K562 (cell line): ENCODE data around the gene ZBTB46. TPM values are rescaled to one million over a fixed set of nuclear protein-coding genes. Genes with fewer than 3 reads are reported as not detected.

ENCODE experiments used
- ATAC-seq: fragments of 200-7000 bp; cut with Tn5 transposase; 3 replicates; pipeline ENCODE4 v1.9.1; 2020; ENCODE audit warnings: moderate library complexity
- BruUV-seq: library from RNA; stranded (reverse); fragments of 400-500 nt; replicated peaks from 2 replicates; lab custom pipeline; 2021; lab: Mats Ljungman, UMichigan
- CTCF ChIA-PET: fragments of 300-600 bp; formaldehyde crosslinking; extraction: SDS; loops from one replicate; lab custom pipeline; 2021; ENCODE audit warnings: low intra/inter-chr PET ratio; lab: Yijun Ruan, JAX
- POLR2A ChIA-PET: fragments of 300-600, 350-650 bp; sonication (Branson Sonifier 250); formaldehyde crosslinking; extraction: SDS; loops from one replicate; lab custom pipeline; 2021; ENCODE audit warnings: antibody characterized with exemption, inconsistent platforms; lab: Yijun Ruan, JAX
- DNase-seq, 4 experiments: peaks; one replicate each; pipeline versions ENCODE4 v3.0.0 to v3.0.0-alpha.2; 2011 to 2018; ENCODE audit warnings: low spot score in 3 of 4, mixed read lengths in 3 of 4; ENCODE audit errors: extremely low read depth in 1 of 4
- FAIRE-seq: peaks from 2 replicates; lab custom pipeline; 2011; peaks lifted over from hg19 to GRCh38; lab: Jason Lieb, UNC
- H2AFZ ChIP-seq: 2 replicates; pipeline ENCODE4 v1.6.0; 2011; ENCODE audit warnings: low read depth, low read length, control low read depth, inconsistent platforms
- H3K27ac ChIP-seq: fragments of 200-600 bp; 3 replicates; pipeline ENCODE4 v1.8.0; 2011; ENCODE audit warnings: low read depth, mild to moderate bottlenecking, control low read depth, inconsistent platforms, low read length, moderate library complexity, mixed read lengths; ENCODE audit errors: extremely low read depth
- H3K27me3 ChIP-seq, 2 experiments: fragments of 300-600 bp in 1 of 2; 2 replicates in 1 of 2; 3 replicates in 1 of 2; pipeline versions ENCODE4 v1.6.0 to v1.8.0; 2011; ENCODE audit warnings: inconsistent platforms in 2 of 2, low read length in 2 of 2, mild to moderate bottlenecking in 1 of 2, mixed read lengths in 1 of 2, moderate library complexity in 1 of 2; ENCODE audit not compliant: control insufficient read depth in 2 of 2, insufficient read depth in 2 of 2
- H3K36me3 ChIP-seq: fragments of 300-600 bp; 3 replicates; pipeline ENCODE4 v1.8.0; 2011; ENCODE audit warnings: mild to moderate bottlenecking, low read length, inconsistent platforms; ENCODE audit not compliant: control insufficient read depth, insufficient read depth
- H3K4me1 ChIP-seq, 2 experiments: fragments of 200-600 bp in 1 of 2; replicated peaks in 1 of 2; 2 replicates in 1 of 2; 3 replicates in 1 of 2; pipeline versions ENCODE4 v1.5.1 to v1.8.0; 2011; ENCODE audit warnings: inconsistent platforms in 2 of 2, low read length in 2 of 2, mild to moderate bottlenecking in 1 of 2, mixed read lengths in 1 of 2, moderate library complexity in 1 of 2; ENCODE audit not compliant: control insufficient read depth in 2 of 2, insufficient read depth in 2 of 2
- H3K4me2 ChIP-seq: 2 replicates; pipeline ENCODE4 v1.6.1; 2011; ENCODE audit warnings: low read length, control low read depth, inconsistent platforms, mixed read lengths; ENCODE audit not compliant: insufficient read depth
- H3K4me3 ChIP-seq: fragments of 200-600 bp; sonication (generic), shearing (Covaris generic); 2 replicates; pipeline ENCODE4 v1.5.1; 2016; ENCODE audit warnings: control low read depth, inconsistent platforms
- H3K79me2 ChIP-seq: fragments of 200-600 bp; 3 replicates; pipeline ENCODE4 v1.8.0; 2011; ENCODE audit warnings: low read length, inconsistent platforms; ENCODE audit not compliant: control insufficient read depth, insufficient read depth
- H3K9ac ChIP-seq, 2 experiments: 2 replicates each; pipeline versions ENCODE4 v1.6.0 to v1.6.1; 2011; ENCODE audit warnings: low read depth in 2 of 2, low read length in 2 of 2, control low read depth in 1 of 2, inconsistent platforms in 1 of 2, mild to moderate bottlenecking in 1 of 2, mixed read lengths in 1 of 2; ENCODE audit not compliant: insufficient read depth in 1 of 2
- H3K9me1 ChIP-seq: one replicate; pipeline ENCODE4 v1.6.0; 2011; ENCODE audit warnings: inconsistent platforms, mild to moderate bottlenecking, low read length, moderate library complexity; ENCODE audit not compliant: control insufficient read depth, insufficient read depth
- H3K9me3 ChIP-seq: replicated peaks from 2 replicates; pipeline ENCODE4 v1.5.1; 2011; ENCODE audit warnings: low read depth, low read length, inconsistent platforms; ENCODE audit not compliant: control insufficient read depth, insufficient read depth
- H4K20me1 ChIP-seq: replicated peaks from 2 replicates; pipeline ENCODE4 v1.6.1; 2011; ENCODE audit warnings: low read length, inconsistent platforms, mixed read lengths; ENCODE audit not compliant: control insufficient read depth, insufficient read depth
- CHD7 ChIP-seq: fragments of 200-600 bp; sonication (generic); IDR thresholded peaks from one replicate; pipeline ENCODE4 v1.6.1; 2012; ENCODE audit warnings: mild to moderate bottlenecking, low read depth, low read length, inconsistent platforms
- POLR2A ChIP-seq: fragments of 450-650 bp; conservative IDR thresholded peaks from 2 replicates; pipeline ENCODE4 v1.6.1; 2016
- POLR2G ChIP-seq: fragments of 200-400 bp; formaldehyde crosslinking; IDR thresholded peaks from 2 replicates; pipeline ENCODE4 v1.6.1; 2017; ENCODE audit warnings: low read depth, mild to moderate bottlenecking, antibody characterized with exemption, low read length, moderate library complexity
- RBFOX2 ChIP-seq: fragments of 200-400 bp; formaldehyde crosslinking; IDR thresholded peaks from 2 replicates; pipeline ENCODE4 v1.6.1; 2017; ENCODE audit warnings: low read depth, mild to moderate bottlenecking, low read length, moderate library complexity
- WGBS: fragments of 100-300 bp; shearing (Covaris generic); methylation state at CpG from one replicate; pipeline ENCODE4 v1.1.6; 2016; ENCODE audit warnings: low coverage, mixed read lengths; ENCODE audit not compliant: insufficient coverage; ENCODE audit errors: missing lambda C conversion rate; 5-methylcytosine and 5-hydroxymethylcytosine counted together
- in situ Hi-C: fragments of 300-500 bp; cut with MboI; formaldehyde crosslinking; loops from 4 replicates; pipeline ENCODE4 v1.15.0; 2018; ENCODE audit warnings: inconsistent platforms, mixed read lengths
- intact Hi-C: fragments of 100-400 bp; cut with micrococcal nuclease; formaldehyde crosslinking; loops from 2 replicates; pipeline ENCODE4 v1.14.2; 2022
- polyA plus RNA-seq, 8 experiments: library from polyadenylated mRNA; depleted of rRNA in 4 of 8; stranded (reverse) in 5 of 8; unstranded in 3 of 8; fragments of >200 nt; fragmentation: Nextera tagmentation in 2 of 8; fragmentation: Illumina TruSeq in 1 of 8; extraction: Ambion mirVana in 2 of 8; extraction: Trizol in 1 of 8; gene quantifications; 2 replicates each; pipeline versions ENCODE4 v1.2.1 to v1.2.3, GENCODE V29; 2011 to 2014; ENCODE audit warnings: inconsistent platforms in 1 of 8, missing spikeins in 1 of 8
- total RNA-seq, 7 experiments: library from RNA; depleted of rRNA in 6 of 7; stranded (reverse); fragments of >200 nt in 6 of 7; fragmentation: Illumina TruSeq in 2 of 7; extraction: Trizol in 2 of 7; gene quantifications; 2 replicates each; pipeline versions ENCODE4 v1.2.1 to v1.2.3, GENCODE V29; 2011 to 2021; ENCODE audit warnings: low replicate concordance in 1 of 7
- TF ChIP-seq, protein P1 (sequence below): fragments of 250-450 bp; sonication (Bioruptor Pico); IDR thresholded peaks from 2 replicates; pipeline ENCODE4 v1.9.0; 2021; ENCODE audit warnings: mild to moderate bottlenecking

ZBTB46 gene
- total and polyA plus RNA-seq, 9 of the 15 experiments (the other 6 are each of a cell fraction or from before 2014, with no cell fraction given) = 0.29 to 4.1 (median 1.1) TPM

DNA sequence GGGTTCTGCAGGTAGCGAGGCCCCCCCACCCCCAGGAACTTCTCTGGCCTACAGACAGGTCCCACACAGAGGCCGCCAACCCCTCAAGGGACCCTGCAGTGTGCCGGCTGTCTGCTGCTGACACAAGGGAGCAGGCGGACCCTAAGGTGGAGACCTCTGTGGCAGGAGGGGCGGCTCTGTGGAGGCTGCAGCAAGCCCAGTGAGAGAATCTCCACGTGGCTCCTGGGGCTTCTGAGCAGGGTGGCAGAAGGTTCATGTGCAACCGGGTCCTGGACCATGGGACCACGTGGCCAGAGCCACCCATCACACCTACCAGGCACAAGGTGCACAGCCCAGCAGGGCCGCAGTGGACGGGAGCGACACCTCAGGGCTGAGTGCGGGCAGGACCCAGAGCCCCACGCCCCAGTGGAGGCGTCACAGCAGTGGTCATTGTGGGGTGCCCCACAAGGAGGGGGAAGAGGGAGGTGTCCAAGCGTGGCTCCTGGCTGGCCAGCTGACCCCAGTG, 127.5 kb downstream of the ZBTB46 start:
- peak in 2 of 4 experiments; percentile 6 to 9 for DNase-seq
- Histone ChIP-seq H3K27ac (no peak overlapping the region), H3K4me1 (peaks cover 16 to 81% of the 10 kb centered on the region in 2 experiments), H3K9ac (no peak overlapping the region; a peak in 1 of 4 replicates), H2AFZ (no peak overlapping the region), H3K4me3 (no peak overlapping the region), H3K79me2 (peaks cover 36% of the 10 kb centered on the region), H3K36me3 (peaks cover 39% of the 10 kb centered on the region), H3K9me1 (no peaks in the 10 kb centered on the region), H3K4me2 (no peak overlapping the region), H3K9me3 (no peaks in the 10 kb centered on the region), H3K27me3 (no peaks in the 10 kb centered on the region), H4K20me1 (peaks cover 18% of the 10 kb centered on the region)
- no peak for FAIRE-seq
- BruUV-seq = no TSS peak
- no peak for ATAC-seq
- intact Hi-C loops (loop anchor here (10.0 kb wide), 2 partner anchors 81 to 169 kb away; partner anchors contain the start of gene PTK6), in situ Hi-C loops (no loop called here)
- WGBS = 84% methylated on average over 7 of the region's 15 CpGs
- TF ChIP-seq, protein P1, sequence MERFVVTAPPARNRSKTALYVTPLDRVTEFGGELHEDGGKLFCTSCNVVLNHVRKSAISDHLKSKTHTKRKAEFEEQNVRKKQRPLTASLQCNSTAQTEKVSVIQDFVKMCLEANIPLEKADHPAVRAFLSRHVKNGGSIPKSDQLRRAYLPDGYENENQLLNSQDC (CRISPR knock-in tag) = no peak
- TF ChIP-seq CHD7 (no peak), POLR2G (peak; percentile 64), RBFOX2 (peak; percentile 63), POLR2A (peak; percentile 18; the same call in 1 of the 2 replicates)
- POLR2A ChIA-PET = interaction anchor here (0.7 to 0.8 kb wide), 2 partner anchors 79 to 167 kb away, joined by 3 read pairs; no protein-coding TSS in a partner anchor
- CTCF ChIA-PET = interaction anchor here (0.6 kb wide), 1 partner anchor 161 kb away, joined by 4 read pairs; no protein-coding TSS in a partner anchor
